ENCODE measurements around the gene AFAP1. TPM values are rescaled to one million over a fixed set of nuclear protein-coding genes. Genes with fewer than 3 reads are reported as not detected.
A peak's percentile ranks its signal among the peaks of the same experiment; 100 is the strongest.

The AFAP1 gene
- total and polyA plus RNA-seq, 2 of the 4 experiments (the other 2 are of a cell fraction) = 48.2 to 80.9 TPM

GRCh38 chr4:7803371-7803770, 136.3 kb downstream of the AFAP1 start:
- H3K14ac ChIP-seq (replicated peaks; ENCODE audit: low read depth, low read length) = no peak overlapping the region
- H4K91ac ChIP-seq (ENCODE audit: insufficient read depth, low read depth, low read length) = peak overlapping the region; percentile 33; the same call in 1 of the 2 replicates
- H3K36me3 ChIP-seq (ENCODE audit: control insufficient read depth, insufficient read depth, low read length) = peaks cover 52% of the 10 kb centered on the region
- no peak overlapping the region for H2AFZ ChIP-seq (replicated peaks; ENCODE audit: low read length, poor library complexity)
- no peak overlapping the region for H3K9ac ChIP-seq (ENCODE audit: low read depth, low read length)
- H2BK20ac ChIP-seq (ENCODE audit: low read depth, low read length) = no peak overlapping the region
- peak overlapping the region; percentile 61; the same call in 1 of the 2 replicates for H2AK5ac ChIP-seq (ENCODE audit: low read depth, low read length)
- no peak overlapping the region for H2AK9ac ChIP-seq (replicated peaks; ENCODE audit: low read depth, low read length, poor library complexity)
- H3K27ac ChIP-seq (ENCODE audit: insufficient read depth, low read length) = peak overlapping the region; percentile 44; the same call in 1 of the 2 replicates
- H3K9me3 ChIP-seq (ENCODE audit: control insufficient read depth, insufficient read depth, low read length) = peaks cover 9% of the 10 kb centered on the region
- ATAC-seq (ENCODE audit: low read depth) (no peak), DNase-seq (no peak)
- ChIA-PET POLR2A (ENCODE audit: unreplicated experiment) (no interaction called here), CTCF (interaction anchor here (1.0 to 1.6 kb wide), 4 partner anchors 40 to 134 kb away, joined by 5 to 10 read pairs (median 8); no protein-coding TSS in a partner anchor)
- peak overlapping the region; percentile 10; the same call in 1 of the 2 replicates for H3K23ac ChIP-seq (ENCODE audit: low read depth, low read length)
- H3K18ac ChIP-seq (ENCODE audit: low read depth, low read length) = no peak overlapping the region
- no peaks in the 10 kb centered on the region for H4K20me1 ChIP-seq (ENCODE audit: insufficient read depth, low read length)
- peaks cover 42 to 90% of the 10 kb centered on the region in 2 experiments for H3K79me1 ChIP-seq (ENCODE audit: low read depth in 1 of 2, low read length in 2 of 2)
- no peak overlapping the region for H2BK15ac ChIP-seq (ENCODE audit: low read depth, low read length)
- no peak overlapping the region for H3K56ac ChIP-seq (ENCODE audit: extremely low read depth, insufficient read depth, low read length)
- peak overlapping the region; percentile 44 for H2BK5ac ChIP-seq (ENCODE audit: low read depth, low read length, poor library complexity, severe bottlenecking)
- peaks cover 20% of the 10 kb centered on the region for H3K9me1 ChIP-seq (ENCODE audit: insufficient read depth, low read length)
- TF ChIP-seq, protein P1, sequence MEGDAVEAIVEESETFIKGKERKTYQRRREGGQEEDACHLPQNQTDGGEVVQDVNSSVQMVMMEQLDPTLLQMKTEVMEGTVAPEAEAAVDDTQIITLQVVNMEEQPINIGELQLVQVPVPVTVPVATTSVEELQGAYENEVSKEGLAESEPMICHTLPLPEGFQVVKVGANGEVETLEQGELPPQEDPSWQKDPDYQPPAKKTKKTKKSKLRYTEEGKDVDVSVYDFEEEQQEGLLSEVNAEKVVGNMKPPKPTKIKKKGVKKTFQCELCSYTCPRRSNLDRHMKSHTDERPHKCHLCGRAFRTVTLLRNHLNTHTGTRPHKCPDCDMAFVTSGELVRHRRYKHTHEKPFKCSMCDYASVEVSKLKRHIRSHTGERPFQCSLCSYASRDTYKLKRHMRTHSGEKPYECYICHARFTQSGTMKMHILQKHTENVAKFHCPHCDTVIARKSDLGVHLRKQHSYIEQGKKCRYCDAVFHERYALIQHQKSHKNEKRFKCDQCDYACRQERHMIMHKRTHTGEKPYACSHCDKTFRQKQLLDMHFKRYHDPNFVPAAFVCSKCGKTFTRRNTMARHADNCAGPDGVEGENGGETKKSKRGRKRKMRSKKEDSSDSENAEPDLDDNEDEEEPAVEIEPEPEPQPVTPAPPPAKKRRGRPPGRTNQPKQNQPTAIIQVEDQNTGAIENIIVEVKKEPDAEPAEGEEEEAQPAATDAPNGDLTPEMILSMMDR (conservative IDR thresholded peaks at IDR 0.05; ENCODE audit: low read depth, low read length) = no peak
- TF ChIP-seq MAFK (IDR thresholded peaks at IDR 0.05; ENCODE audit: low read depth, low read length) (no peak), NFE2L2 (IDR thresholded peaks at IDR 0.05; ENCODE audit: low read depth, low read length) (no peak), RFX5 (IDR thresholded peaks at IDR 0.05; ENCODE audit: low read depth, low read length) (no peak), USF2 (IDR thresholded peaks at IDR 0.05; ENCODE audit: low read depth, low read length) (no peak)
- no peak overlapping the region for H3K4me2 ChIP-seq (ENCODE audit: low read depth, low read length)
- intact Hi-C loops (cut with micrococcal nuclease) (loop anchor here (2.0 kb wide), 1 partner anchor 125 kb away; no protein-coding TSS in a partner anchor), in situ Hi-C loops (cut with MboI; ENCODE audit: low sequenced_read_pairs) (no loop called here), dilution Hi-C loops (cut with HindIII; ENCODE audit: low sequenced_read_pairs, unreplicated experiment) (no loop called here)
- peaks cover 29% of the 10 kb centered on the region for H3K4me1 ChIP-seq (ENCODE audit: control insufficient read depth, insufficient read depth, low read length)
- H3K4ac ChIP-seq (ENCODE audit: low read depth, low read length) = peak overlapping the region; percentile 44; the same call in 1 of the 2 replicates
- 100% methylated on average over 5 of the region's 7 CpGs; no CpG with 5 or more reads in 1 of the 2 experiments for WGBS, 2 experiments (ENCODE audit: extremely low coverage in 2 of 2, insufficient read length in 1 of 2)
- H4K8ac ChIP-seq (ENCODE audit: low read depth in 2 of 2, low read length in 2 of 2) = no peak overlapping the region; a peak in 1 of 4 replicates
- H3K4me3 ChIP-seq (ENCODE audit: insufficient read depth, low read depth, low read length) = no peak overlapping the region
- H4K5ac ChIP-seq (ENCODE audit: low read depth, low read length) = no peak overlapping the region
- H2BK120ac ChIP-seq (ENCODE audit: low read depth, low read length) = 0 out of 2 replicates have a peak overlapping the region, but pooled peaks have one; percentile 32
- no TSS peak for BruUV-seq (replicated peaks)
- H3K27me3 ChIP-seq (ENCODE audit: control insufficient read depth, insufficient read depth, low read length) = no peaks in the 10 kb centered on the region

Data from IMR-90 (cell line).